GM18498 (cell line): Measurements from ENCODE around the gene EFS.

Experiments
- ATAC-seq: cut with Tn5 transposase; IDR thresholded peaks from one replicate; pipeline ENCODE4 v1.9.1; 2021; ENCODE audit warnings: mild to moderate bottlenecking, moderate library complexity; ENCODE audit not compliant: unreplicated experiment

The EFS gene

GRCh38 chr14:23380197-23380914, 15.4 kb upstream of the EFS start:
- ATAC-seq, result no peak

GRCh38 chr14:23379366-23380196, 14.6 kb upstream of the EFS start:
- peak; percentile 52 for ATAC-seq

- no peak for ATAC-seq
These were observed 13.7 kb upstream of the EFS start for GRCh38 chr14:23378612-23379220.

GRCh38 chr14:23377573-23378563, 12.9 kb upstream of the EFS start:
- ATAC-seq, result no peak

- ATAC-seq, result no peak
These were observed 12.2 kb upstream of the EFS start for GRCh38 chr14:23377198-23377550.

- no peak for ATAC-seq
These were observed 11.7 kb upstream of the EFS start, which contains the start of gene CMTM5 for GRCh38 chr14:23376482-23377197. Gene CMTM5 (plus strand): TSS chr14:23377046. CDS start chr14:23377252, 206 bp downstream.

- ATAC-seq, result no peak
These were observed 10.7 kb upstream of the EFS start for GRCh38 chr14:23375527-23376251.

- ATAC-seq, result no peak
These were observed 8.1 kb upstream of the EFS start for GRCh38 chr14:23373041-23373440.

- no peak for ATAC-seq
These were observed 7.5 kb upstream of the EFS start, which contains the start of gene IL25 for GRCh38 chr14:23372509-23372908. Gene IL25 (plus strand): TSS chr14:23372809.

- no peak for ATAC-seq
These were observed 6.9 kb upstream of the EFS start for GRCh38 chr14:23371865-23372264.

- no peak for ATAC-seq
These were observed 5.2 kb upstream of the EFS start for GRCh38 chr14:23370221-23370620.

- ATAC-seq, result no peak
These were observed 1.5 kb upstream of the EFS start for GRCh38 chr14:23366426-23366921.

GRCh38 chr14:23365732-23366425, 907 bp upstream of the EFS start:
- ATAC-seq, result no peak

GRCh38 chr14:23364164-23365035, 572 bp downstream of the EFS start:
- ATAC-seq, result no peak

GRCh38 chr14:23362200-23362599, 2.8 kb downstream of the EFS start:
- ATAC-seq, result no peak

- no peak for ATAC-seq
These were observed 3.2 kb downstream of the EFS start for GRCh38 chr14:23361763-23362162.

- no peak for ATAC-seq
These were observed 3.7 kb downstream of the EFS start for GRCh38 chr14:23361320-23361719.
